KG1 (cell line): ENCODE results near the gene PTPRT.

Experiments used
- DNase-seq: peaks from one replicate; lab custom pipeline; 2025; lab: John Stamatoyannopoulos, UW

Gene PTPRT

DNA sequence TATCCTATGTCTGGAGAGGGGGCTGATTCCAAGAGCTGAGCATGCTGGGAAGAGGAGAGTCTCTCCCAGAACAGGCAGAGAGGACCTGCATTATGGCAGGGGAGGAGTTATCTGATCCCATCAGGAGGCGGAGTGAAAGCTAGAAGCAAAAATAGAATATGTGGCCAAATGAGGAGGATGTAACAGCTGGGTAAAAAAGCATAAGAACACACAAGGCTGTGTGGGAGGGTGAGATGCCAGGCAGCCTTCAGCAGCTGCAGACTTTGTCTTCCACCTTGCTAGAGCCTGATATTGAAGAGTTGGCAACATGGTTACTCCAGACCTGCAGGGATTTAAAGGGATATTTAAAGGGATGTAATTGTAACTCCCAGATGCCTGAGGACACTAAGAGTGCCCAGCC, 167.1 kb downstream of the PTPRT start:
- no peak for DNase-seq

GRCh38 chr20:43022081-43022480, 167.6 kb downstream of the PTPRT start:
- DNase-seq: no peak

- DNase-seq: no peak
Measured at GRCh38 chr20:43017241-43018030, 172.3 kb downstream of the PTPRT start.

GRCh38 chr20:43016257-43016656, 173.4 kb downstream of the PTPRT start:
- DNase-seq: no peak

- DNase-seq: no peak
Measured at GRCh38 chr20:43015566-43015965, 174.1 kb downstream of the PTPRT start.

DNA sequence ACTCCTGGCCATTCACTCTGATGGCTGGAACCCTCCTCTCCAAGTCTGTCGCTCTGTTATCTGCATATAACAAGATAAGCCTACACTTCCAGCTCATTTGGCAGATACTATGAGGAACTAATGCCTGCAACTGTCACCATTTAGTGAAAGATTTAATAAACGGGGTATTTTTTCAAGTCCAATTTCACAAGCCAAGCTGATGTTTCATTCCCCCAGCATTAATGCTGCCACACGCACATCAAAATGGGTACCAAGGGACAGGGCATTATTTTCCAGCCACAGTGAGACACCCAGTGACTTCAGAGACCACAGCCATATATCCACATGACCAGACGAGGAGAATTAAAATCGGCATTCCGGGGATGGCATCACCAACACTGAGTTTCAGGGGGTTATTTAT, 175.5 kb downstream of the PTPRT start:
- DNase-seq: no peak

DNA sequence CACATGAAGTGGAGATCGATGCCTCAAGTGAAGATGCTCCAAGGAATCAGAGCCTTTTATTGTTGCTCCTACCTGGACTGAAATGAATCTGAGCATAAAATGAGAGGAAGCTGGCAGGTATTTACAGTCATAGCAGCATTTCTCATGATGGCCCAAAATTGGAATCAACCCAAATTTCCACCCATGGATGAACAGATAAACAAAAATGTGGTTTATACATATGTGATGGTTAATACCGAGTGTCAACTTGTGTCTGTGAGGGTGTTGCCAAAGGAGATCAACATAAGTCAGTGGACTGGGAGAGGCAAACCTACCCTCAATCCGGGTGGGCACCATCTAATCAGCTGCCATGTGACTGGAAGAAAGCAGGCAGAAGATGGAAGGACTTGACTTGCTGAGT, 178.2 kb downstream of the PTPRT start:
- no peak for DNase-seq

DNA sequence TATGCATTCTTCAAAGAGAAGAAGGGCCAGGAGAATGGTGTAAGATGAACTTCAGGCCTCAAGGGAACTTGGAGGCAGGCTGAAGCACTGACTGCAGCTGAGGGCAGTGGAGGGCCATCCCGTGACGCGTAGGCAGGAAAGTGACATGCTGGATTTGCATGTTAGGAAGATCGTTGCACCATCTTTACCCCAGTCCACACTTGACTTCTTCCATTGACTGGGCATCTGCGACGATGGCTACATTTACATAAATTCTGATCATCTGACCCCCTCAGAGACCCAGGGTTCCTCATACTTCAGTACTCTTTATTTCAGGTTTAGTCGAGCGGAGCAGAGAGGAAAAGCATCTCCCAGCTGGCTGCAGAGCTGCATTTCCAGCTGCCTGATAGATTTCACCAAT, 180.2 kb downstream of the PTPRT start:
- DNase-seq: no peak

GRCh38 chr20:43007525-43007924, 182.2 kb downstream of the PTPRT start:
- DNase-seq: no peak

DNA sequence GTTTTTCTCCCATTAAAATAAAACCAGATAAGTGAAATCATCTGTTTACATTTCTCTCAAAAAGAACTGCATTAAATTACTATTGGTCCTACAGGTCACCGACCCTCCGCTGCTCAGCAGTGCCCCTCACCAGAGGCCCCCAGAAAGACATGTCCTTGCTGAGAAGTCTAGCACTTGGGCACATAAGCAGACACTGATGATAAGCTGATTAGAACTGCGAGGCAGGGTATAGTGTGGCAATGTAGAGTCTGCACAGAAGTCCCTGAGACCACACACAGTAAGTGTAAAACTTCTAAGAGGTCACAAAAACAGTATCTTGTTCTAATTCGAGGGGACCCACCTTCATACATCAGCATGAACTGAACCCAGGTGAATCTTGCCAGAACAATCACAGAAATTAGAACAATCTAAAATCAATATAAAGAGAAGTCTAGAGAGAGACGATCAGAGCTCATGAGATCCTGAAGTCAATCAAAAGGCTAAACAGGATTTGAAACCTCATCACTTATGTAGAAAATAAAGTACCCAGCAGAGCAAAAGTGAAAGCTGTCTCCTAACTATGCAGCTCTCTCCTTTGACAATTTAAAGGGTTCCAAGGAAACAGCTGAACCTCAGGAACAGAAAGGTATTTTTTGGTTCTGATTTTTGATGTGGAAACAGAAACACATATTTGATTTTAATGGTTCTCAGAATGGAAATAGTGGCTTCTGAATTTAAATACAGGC, 182.9 kb downstream of the PTPRT start:
- no peak for DNase-seq

DNA sequence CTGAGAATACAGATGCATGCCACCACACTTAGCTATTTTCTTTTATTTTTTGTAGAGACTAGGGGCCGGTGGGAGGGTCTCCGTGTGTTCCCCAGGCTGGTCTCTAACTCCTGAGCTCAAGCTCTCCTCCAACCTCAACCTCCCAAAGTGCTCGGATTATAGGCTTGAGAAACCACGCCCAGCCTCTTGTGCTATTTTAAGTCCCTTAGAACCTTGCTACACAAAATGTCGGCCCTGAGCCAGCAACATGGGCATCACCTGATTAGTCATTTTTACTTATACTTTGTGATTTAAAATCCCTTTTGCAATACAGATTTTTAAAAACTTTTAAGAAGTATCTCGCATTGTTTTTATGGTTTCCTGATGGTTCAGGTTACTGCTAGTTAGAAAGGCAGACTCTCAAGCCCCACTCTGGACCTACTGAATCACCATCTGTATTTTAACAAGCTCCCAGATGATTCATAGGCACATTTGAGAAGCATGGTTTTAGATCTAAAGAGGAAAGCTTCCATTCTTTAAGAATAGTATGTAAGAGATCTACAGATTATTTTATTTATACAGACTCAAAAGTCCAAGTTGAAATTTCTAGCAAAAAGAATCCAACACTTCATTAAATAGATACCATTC, 186.3 kb downstream of the PTPRT start:
- no peak for DNase-seq

DNA sequence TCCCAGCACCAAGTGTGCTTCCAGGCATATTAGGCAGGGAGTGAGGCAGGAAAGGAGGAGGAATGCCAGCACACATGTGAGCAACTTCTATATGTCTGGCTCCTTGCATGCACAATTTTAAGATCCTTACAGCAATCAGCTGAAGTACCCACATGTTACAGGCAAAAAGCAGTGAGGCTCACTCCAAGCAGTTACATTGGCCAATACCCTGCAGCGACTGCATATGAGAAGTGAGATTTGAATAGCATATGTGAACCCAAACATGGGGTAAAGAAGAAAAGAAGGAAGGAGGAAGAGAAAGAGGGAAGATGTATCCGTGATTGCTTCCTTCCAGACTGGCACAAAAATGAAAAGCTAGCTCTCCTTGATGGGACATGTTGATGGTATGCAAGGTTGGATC, 193.6 kb downstream of the PTPRT start:
- DNase-seq: no peak

- DNase-seq: no peak
Measured at GRCh38 chr20:42988319-42988718, 201.4 kb downstream of the PTPRT start.

DNA sequence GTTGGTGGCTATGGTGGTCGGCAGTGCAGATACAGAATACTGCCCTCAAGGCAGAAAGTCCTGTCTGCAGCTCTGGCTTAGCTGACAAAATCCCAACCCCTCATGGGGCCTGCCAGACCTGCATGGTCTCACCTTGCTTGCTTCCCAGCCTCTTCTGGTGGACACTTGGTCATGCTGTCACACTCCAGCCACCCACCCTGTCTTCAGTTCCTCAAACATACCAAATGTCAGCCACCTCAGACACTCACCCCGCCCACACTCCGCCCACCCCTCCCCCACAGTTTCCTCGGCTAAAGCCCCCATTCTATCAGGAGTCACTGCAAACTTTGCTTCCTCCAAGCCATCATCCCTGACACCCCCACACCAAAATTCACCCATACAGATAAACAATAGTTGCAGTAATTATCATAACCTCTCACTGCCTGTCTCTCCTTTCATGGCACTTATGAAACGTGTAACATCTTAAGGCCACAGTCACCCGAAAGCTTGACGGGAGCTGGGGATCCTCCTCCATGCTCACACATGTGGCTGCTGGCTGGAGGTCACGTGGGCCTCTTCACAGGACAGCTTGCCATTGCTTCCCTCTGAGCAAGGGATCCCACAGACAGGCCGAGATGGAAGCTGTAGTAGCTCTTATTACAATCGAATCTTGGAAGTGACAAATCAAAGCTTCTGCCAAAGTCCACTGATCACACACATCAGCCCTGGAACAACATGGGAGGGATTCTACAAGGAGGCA, 202.2 kb downstream of the PTPRT start:
- DNase-seq: no peak

- no peak for DNase-seq
Measured at GRCh38 chr20:42986143-42986773, 203.4 kb downstream of the PTPRT start.

- DNase-seq: no peak
Measured at GRCh38 chr20:42985628-42986027, 204.1 kb downstream of the PTPRT start.

DNA sequence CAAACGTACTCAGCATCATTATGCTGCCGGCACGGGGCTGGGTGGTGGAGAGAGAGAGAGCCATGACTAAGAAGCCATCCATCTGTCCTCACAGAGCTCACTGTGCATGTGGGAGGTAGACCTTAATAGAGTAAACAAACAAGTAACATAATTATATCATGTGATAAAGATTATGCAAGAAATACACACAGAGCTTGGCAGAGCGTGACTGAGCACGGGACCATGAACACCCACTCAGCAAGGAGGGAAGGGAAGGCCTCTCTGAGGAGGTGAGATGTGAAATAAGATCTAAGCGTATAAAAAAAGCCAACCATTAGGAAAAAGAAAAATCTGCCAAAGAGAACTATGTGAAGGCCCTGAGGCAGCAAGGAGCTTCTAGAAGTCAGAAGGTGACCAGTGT, 207.5 kb downstream of the PTPRT start:
- DNase-seq: no peak

- no peak for DNase-seq
Measured at GRCh38 chr20:42981253-42981652, 208.5 kb downstream of the PTPRT start.

DNA sequence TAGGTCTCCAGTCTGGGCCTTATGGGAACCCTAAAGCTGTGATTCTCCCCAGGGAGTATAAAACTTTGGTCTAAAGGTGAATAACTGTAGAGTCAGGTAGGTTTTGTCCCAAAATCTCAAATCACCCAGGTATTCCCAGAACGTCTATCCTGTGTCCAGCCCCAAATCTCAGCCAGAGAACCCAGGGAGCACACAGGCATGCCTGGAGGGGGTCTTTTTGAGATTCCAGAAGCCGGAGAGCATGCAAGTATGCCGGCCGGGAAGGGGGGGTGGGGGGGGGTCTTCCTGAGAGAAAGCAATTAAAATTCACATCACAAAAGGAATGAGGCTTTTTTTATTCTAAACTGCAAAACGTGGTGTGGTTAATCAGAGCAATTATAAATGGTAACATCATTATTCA, 210.0 kb downstream of the PTPRT start:
- no peak for DNase-seq

DNA sequence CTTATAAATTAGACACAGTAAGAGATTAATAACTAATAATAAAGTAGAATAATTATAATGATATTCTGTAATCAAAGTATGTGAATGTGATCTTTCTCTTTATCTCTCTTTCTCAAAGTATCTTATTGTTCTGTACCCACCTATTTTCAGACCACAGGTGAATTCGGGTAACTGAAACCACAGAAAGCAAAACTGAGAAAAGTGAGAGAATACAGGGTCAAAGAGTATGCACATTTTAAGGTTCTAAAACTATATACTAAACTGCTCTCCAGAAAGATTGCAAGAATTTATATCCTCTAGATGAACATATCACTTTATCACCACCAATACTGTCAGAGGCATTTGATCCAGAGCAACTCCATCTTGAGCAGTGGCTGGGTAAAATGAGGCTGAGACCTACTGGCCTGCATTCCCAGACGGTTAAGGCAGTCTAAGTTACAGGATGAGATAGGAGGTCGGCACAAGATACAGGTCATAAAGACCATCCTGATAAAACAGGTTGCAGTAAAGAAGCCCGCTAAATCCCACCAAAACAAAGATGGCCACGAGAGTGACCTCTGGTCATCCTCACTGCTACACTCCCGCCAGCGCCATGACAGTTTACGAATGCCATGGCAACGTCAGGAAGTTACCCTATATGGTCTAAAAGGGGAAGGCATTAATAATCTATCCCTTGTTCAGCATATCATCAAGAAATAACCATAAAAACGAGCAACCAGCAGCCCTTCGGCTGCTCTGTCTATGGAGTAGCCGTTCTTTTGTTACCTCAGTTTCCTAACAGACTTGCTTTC, 211.3 kb downstream of the PTPRT start:
- no peak for DNase-seq

DNA sequence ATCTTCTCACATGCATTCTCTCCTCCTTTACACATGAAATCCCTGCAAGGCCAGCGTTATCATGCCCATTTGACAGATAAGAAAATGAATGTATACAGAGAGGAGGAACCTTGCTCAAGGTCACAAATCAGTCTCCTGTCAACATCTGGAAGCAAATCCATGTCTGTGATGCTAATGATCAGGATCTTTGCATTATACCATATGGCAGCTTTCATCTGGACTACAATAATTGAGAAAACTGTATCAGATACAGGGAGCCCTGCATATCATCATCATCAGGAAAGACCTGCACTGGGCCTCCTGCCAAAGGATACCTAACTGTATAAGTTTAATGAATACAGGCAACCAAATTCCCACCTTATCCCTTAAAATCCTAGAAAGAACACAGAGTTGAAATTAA, 213.7 kb downstream of the PTPRT start:
- DNase-seq: no peak
